ENCODE measurements around the gene ARHGEF19. TPM values are rescaled to one million over a fixed set of nuclear protein-coding genes. Genes with fewer than 3 reads are reported as not detected.
A peak's percentile ranks its signal among the peaks of the same experiment; 100 is the strongest.

The ARHGEF19 gene
- total RNA-seq, 1 experiment from 2014 or later = 21.1 TPM

DNA sequence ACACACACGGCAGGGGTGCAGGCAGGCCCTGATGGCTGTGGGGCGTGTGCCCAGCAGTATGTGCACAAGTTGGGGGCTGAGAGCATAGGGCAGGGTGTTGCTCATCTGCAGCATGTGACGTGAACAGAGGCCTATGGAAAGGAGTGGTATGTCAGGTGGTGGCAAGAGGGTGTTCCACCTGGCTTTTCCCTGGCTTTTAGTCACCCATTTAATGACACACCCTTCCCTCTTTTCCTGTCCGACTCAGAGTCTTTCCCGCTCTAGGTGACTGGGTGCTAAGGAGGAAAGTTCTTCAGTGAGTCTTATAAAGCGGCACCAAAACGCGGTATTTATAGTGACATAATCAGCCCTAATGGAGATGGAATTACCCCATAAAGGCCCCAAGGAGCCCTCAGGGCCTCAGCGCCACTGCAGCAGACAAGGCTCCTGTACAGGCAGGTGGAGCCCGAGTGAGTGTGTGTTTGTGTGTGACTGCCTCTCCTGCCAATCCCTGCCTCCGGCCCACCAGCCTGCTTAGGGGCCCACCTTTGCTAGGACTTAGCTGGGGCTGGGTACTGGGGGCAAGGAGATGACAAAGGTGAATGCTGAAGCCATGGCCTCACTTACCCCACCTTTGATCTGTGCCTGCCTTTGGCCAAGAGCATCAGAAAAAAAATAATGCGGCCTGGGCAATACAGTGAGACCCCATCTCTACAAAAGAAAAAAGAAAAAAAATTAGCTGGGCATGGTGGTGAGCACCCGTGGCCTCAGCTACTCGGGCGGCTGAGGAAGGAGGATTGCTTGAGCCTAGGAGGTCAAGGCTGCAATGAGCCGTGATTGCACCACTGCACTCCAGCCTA lies 53.2 kb downstream of the ARHGEF19 start:
- H3K4me1 ChIP-seq (ENCODE audit: insufficient read depth, low read length) = peaks cover 3% of the 10 kb centered on the region
- H3K79me2 ChIP-seq (ENCODE audit: insufficient read depth, low read length) = peaks cover 7% of the 10 kb centered on the region; the same call in 1 of the 2 replicates
- TF ChIP-seq CTCF (conservative IDR thresholded peaks at IDR 0.05) = no peak
- no peak overlapping the region for H3K56ac ChIP-seq (ENCODE audit: insufficient read length, low read depth, low read length)
- no peak overlapping the region for H3K27ac ChIP-seq (ENCODE audit: insufficient read length, low read depth, low read length)
- no peaks in the 10 kb centered on the region; a peak in 1 of 7 replicates for H3K36me3 Mint-ChIP-seq (ENCODE audit: insufficient read depth in 1 of 3, low read depth in 3 of 3)
- H2BK5ac ChIP-seq (ENCODE audit: insufficient read length, low read length) = no peak overlapping the region
- no peak overlapping the region for H2BK120ac ChIP-seq (ENCODE audit: low read depth, low read length, poor library complexity, severe bottlenecking)
- H3K4me3 Mint-ChIP-seq = no peak overlapping the region
- no peak overlapping the region for H3K23ac ChIP-seq (ENCODE audit: insufficient read length, low read depth, low read length)
- H3K18ac ChIP-seq (ENCODE audit: insufficient read length, low read depth, low read length) = no peak overlapping the region
- H3K9me3 ChIP-seq (ENCODE audit: control insufficient read depth, low read depth, low read length) = no peaks in the 10 kb centered on the region
- no peak overlapping the region for H3K4me2 ChIP-seq (ENCODE audit: insufficient read depth, insufficient read length, low read length)
- H3K27ac Mint-ChIP-seq = peak overlapping the region in 1 of 3 experiments; percentile 27; a peak in 1 of 7 replicates
- H3T11ph ChIP-seq (ENCODE audit: low read length) = no peak overlapping the region
- DNase-seq = no peak
- H2AK5ac ChIP-seq (ENCODE audit: insufficient read length, low read length) = no peak overlapping the region
- H3K4ac ChIP-seq (ENCODE audit: low read depth, low read length) = no peak overlapping the region
- H4K8ac ChIP-seq (replicated peaks; ENCODE audit: insufficient read length, low read depth, low read length) = no peak overlapping the region
- peaks cover 31 to 34% of the 10 kb centered on the region in 2 experiments for H3K4me1 Mint-ChIP-seq
- H4K20me1 ChIP-seq (ENCODE audit: control insufficient read depth, insufficient read depth, insufficient read length) = no peaks in the 10 kb centered on the region
- H2BK12ac ChIP-seq (ENCODE audit: insufficient read length, low read depth, low read length) = no peak overlapping the region
- H3K14ac ChIP-seq (ENCODE audit: insufficient read depth, low read length) = no peak overlapping the region
- H3K9ac ChIP-seq (ENCODE audit: extremely low read depth, insufficient read length, low read length) = no peak overlapping the region
- no CpG with 5 or more reads among the region's 16 CpGs for WGBS (ENCODE audit: extremely low coverage, insufficient read length, low lambda C conversion rate)
- peaks cover 40% of the 10 kb centered on the region for H3K27me3 Mint-ChIP-seq (ENCODE audit: low read depth)
- no peaks in the 10 kb centered on the region for H3K9me3 Mint-ChIP-seq
- no peaks in the 10 kb centered on the region; the same call in 1 of the 2 replicates for H3K27me3 ChIP-seq (ENCODE audit: insufficient read depth, low read length)
- H2BK15ac ChIP-seq (ENCODE audit: low read depth, low read length) = 0 out of 2 replicates have a peak overlapping the region, but pooled peaks have one; percentile 19
- H2AFZ ChIP-seq (ENCODE audit: low read length) = no peak overlapping the region
- no peak overlapping the region for H4K5ac ChIP-seq (ENCODE audit: insufficient read length, low read depth, low read length)
- H3K79me1 ChIP-seq (ENCODE audit: insufficient read depth, low read depth, low read length, poor library complexity, severe bottlenecking) = no peaks in the 10 kb centered on the region
- no peak overlapping the region for H2BK20ac ChIP-seq (ENCODE audit: low read depth, low read length, poor library complexity, severe bottlenecking)
- H4K91ac ChIP-seq (ENCODE audit: insufficient read length, low read depth, low read length) = no peak overlapping the region
- peaks cover 7% of the 10 kb centered on the region for H3K23me2 ChIP-seq (ENCODE audit: insufficient read length, low read depth, low read length, poor library complexity, severe bottlenecking)
